GM19328 (cell line): ENCODE measurements around the gene LRP5.

Experiments
- ATAC-seq: cut with Tn5 transposase; IDR thresholded peaks from one replicate; pipeline ENCODE4 v1.9.1; 2021; ENCODE audit warnings: mild to moderate bottlenecking, moderate library complexity; ENCODE audit not compliant: unreplicated experiment

Gene LRP5

GRCh38 chr11:68345776-68346461 is 33.5 kb downstream of the LRP5 start:
- no peak for ATAC-seq

- no peak for ATAC-seq
Observed at GRCh38 chr11:68346462-68346790, 34.0 kb downstream of the LRP5 start.

- ATAC-seq = no peak
Observed at GRCh38 chr11:68347345-68347744, 35.0 kb downstream of the LRP5 start.

GRCh38 chr11:68347841-68348240 is 35.5 kb downstream of the LRP5 start:
- ATAC-seq = no peak

GRCh38 chr11:68349461-68350249 is 37.3 kb downstream of the LRP5 start:
- no peak for ATAC-seq

- ATAC-seq = no peak
Observed at GRCh38 chr11:68350759-68351449, 38.5 kb downstream of the LRP5 start.

- ATAC-seq = no peak
Observed at GRCh38 chr11:68351450-68352275, 39.3 kb downstream of the LRP5 start.

GRCh38 chr11:68352591-68352990 is 40.2 kb downstream of the LRP5 start:
- ATAC-seq = no peak

- ATAC-seq = no peak
Observed at GRCh38 chr11:68353118-68353517, 40.7 kb downstream of the LRP5 start.

- ATAC-seq = no peak
Observed at GRCh38 chr11:68353669-68354068, 41.3 kb downstream of the LRP5 start.

GRCh38 chr11:68354148-68354872 is 41.9 kb downstream of the LRP5 start:
- no peak for ATAC-seq

- no peak for ATAC-seq
Observed at GRCh38 chr11:68355471-68355870, 43.1 kb downstream of the LRP5 start.

- ATAC-seq = no peak
Observed at GRCh38 chr11:68357568-68357967, 45.2 kb downstream of the LRP5 start.

GRCh38 chr11:68358416-68358815 is 46.0 kb downstream of the LRP5 start:
- no peak for ATAC-seq

GRCh38 chr11:68361702-68362101 is 49.3 kb downstream of the LRP5 start:
- ATAC-seq = no peak

GRCh38 chr11:68362801-68363379 is 50.5 kb downstream of the LRP5 start:
- no peak for ATAC-seq

- no peak for ATAC-seq
Observed at GRCh38 chr11:68363776-68364175, 51.4 kb downstream of the LRP5 start.

GRCh38 chr11:68364581-68364980 is 52.2 kb downstream of the LRP5 start:
- ATAC-seq = no peak

- no peak for ATAC-seq
Observed at GRCh38 chr11:68365943-68366435, 53.6 kb downstream of the LRP5 start.

- no peak for ATAC-seq
Observed at GRCh38 chr11:68367252-68367651, 54.9 kb downstream of the LRP5 start.
